ENCODE results near the gene TCF12.

TCF12 gene

GRCh38 chr15:57133127-57133968, 214.9 kb downstream of the TCF12 start:
- no peak for DNase-seq (ENCODE audit: extremely low read depth, low read depth)
- TF ChIP-seq, protein P1, sequence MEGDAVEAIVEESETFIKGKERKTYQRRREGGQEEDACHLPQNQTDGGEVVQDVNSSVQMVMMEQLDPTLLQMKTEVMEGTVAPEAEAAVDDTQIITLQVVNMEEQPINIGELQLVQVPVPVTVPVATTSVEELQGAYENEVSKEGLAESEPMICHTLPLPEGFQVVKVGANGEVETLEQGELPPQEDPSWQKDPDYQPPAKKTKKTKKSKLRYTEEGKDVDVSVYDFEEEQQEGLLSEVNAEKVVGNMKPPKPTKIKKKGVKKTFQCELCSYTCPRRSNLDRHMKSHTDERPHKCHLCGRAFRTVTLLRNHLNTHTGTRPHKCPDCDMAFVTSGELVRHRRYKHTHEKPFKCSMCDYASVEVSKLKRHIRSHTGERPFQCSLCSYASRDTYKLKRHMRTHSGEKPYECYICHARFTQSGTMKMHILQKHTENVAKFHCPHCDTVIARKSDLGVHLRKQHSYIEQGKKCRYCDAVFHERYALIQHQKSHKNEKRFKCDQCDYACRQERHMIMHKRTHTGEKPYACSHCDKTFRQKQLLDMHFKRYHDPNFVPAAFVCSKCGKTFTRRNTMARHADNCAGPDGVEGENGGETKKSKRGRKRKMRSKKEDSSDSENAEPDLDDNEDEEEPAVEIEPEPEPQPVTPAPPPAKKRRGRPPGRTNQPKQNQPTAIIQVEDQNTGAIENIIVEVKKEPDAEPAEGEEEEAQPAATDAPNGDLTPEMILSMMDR (IDR thresholded peaks at IDR 0.05; ENCODE audit: low read depth, low read length), result no peak

- TF ChIP-seq, protein P1 (IDR thresholded peaks at IDR 0.05; ENCODE audit: low read depth, low read length), result no peak
- no peak for DNase-seq (ENCODE audit: extremely low read depth, low read depth)
Observed at GRCh38 chr15:57134071-57134605, 215.7 kb downstream of the TCF12 start.

DNA sequence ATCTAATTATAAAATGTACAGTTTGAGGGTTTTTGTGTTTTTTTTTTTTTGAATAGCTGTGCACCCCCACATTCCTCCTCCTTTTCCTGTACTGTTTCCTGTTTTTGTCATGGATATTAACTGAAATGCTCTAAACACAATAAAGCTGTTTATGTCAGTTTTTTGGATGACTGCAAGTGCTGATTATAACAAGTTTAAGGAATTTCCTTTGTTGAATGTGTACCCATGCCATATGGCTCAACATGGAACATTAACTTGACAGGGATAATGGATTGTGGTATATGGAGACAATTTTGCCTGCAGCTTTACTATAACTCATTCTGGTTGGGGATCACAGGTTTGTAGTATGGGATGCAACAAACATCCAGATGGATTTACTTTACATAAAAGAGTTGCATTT, 216.4 kb downstream of the TCF12 start:
- TF ChIP-seq, protein P1 (IDR thresholded peaks at IDR 0.05; ENCODE audit: low read depth, low read length), result no peak
- DNase-seq (ENCODE audit: extremely low read depth, low read depth), result no peak

DNA sequence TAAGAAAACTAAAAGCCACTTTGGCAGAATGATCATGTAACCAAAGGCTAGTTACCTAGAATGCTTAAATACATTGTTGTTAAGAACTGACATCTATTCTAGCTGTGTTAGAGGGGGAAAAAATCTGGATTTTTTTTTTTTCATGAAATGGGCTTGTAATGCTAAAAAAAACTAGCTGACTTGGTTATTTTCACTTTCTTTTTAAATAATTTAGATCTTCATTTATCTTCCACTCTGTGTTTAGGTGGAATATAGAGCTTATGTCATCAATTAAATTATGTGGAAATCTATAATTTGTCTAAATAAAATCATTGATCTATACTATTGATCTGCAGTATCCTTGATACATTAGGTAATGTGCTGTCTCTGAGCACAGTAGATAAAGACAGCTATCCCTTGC, 217.4 kb downstream of the TCF12 start:
- DNase-seq (ENCODE audit: extremely low read depth, low read depth), result no peak
- TF ChIP-seq, protein P1 (IDR thresholded peaks at IDR 0.05; ENCODE audit: low read depth, low read length), result no peak

DNA sequence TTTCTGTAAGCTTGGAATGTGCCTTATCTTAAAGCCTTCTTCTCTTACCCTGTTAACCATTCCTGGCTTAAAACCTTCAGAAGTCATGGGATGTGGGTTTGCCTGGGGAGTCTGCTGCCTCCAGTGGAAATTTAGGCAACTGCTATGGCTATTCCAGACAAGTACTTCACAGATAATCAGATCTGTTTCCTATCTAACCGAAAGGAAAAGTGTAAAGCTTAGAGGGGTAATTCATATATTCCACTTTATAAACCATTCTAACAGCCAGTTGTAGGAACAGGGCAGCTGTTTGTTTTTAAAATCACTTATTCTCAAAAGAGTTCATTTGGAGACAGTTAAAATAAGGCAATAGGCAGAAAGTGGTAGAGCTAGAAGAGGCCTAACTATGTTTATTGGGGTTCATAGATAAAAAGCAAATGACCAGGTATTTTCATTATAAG, 219.9 kb downstream of the TCF12 start:
- TF ChIP-seq, protein P1 (IDR thresholded peaks at IDR 0.05; ENCODE audit: low read depth, low read length), result peak; percentile 72
- no peak for DNase-seq (ENCODE audit: extremely low read depth, low read depth)

DNA sequence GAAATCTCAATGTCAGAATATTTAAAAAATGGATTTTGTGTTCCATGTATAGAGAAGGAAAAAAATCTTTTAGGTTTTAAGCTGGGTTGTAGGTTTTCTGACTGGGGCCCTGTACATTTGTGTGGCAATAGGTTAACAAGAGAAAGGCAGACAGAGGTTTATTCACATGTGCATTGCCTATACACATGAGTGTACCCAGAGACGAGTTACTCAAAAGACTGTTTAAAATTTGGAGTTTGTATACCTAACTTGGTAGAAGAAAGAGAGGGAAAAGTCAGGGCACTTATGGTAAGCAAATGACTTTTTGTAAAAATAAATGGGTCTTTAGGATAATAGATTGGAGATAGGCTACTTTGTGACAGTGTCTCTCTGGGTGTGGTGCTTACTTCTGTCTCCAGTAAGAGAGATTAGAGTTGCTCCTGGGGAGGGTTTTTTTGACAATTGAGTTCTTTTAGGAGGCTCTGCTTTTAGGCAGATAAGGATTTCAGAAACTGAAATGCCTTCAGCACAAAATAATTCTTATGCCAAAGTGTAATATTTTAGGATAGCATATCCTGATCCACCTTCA, 225.2 kb downstream of the TCF12 start:
- TF ChIP-seq, protein P1 (IDR thresholded peaks at IDR 0.05; ENCODE audit: low read depth, low read length), result no peak
- no peak for DNase-seq (ENCODE audit: extremely low read depth, low read depth)

GRCh38 chr15:57144448-57144847, 226.0 kb downstream of the TCF12 start:
- DNase-seq (ENCODE audit: extremely low read depth, low read depth), result no peak

More at GRCh38 chr15:57144448-57144847, 226.0 kb downstream of the TCF12 start:
- TF ChIP-seq, protein P1 (IDR thresholded peaks at IDR 0.05; ENCODE audit: low read depth, low read length), result no peak

Measured in AG09319 (cell line).